Memory B cell (primary cell): ENCODE data around the gene AHRR.
"Not testable (repeated sequence)": the region's sequence is repeated elsewhere in the genome, so short reads cannot be mapped to it uniquely, and the experiment has no call there.

ENCODE experiments used
- ATAC-seq: fragments of 150-1000 bp; cut with Tn5 transposase; 2 replicates; pipeline ENCODE4 v1.10.0; 2021; ENCODE audit warnings: low read depth, mild to moderate bottlenecking, moderate library complexity
- DNase-seq, 2 donors: peaks; one replicate each; pipeline ENCODE4 v3.0.0; 2022; ENCODE audit warnings: low spot score in 2 of 2
- H3K27ac Mint-ChIP-seq: one replicate; pipeline ENCODE4 v1.8.0; 2022; ENCODE audit warnings: mild to moderate bottlenecking, moderate library complexity, mixed read lengths
- H3K27me3 Mint-ChIP-seq: one replicate; pipeline ENCODE4 v1.8.0; 2022; ENCODE audit warnings: mixed read lengths
- H3K36me3 Mint-ChIP-seq: one replicate; pipeline ENCODE4 v1.8.0; 2022; ENCODE audit warnings: mild to moderate bottlenecking, mixed read lengths
- H3K4me1 Mint-ChIP-seq: one replicate; pipeline ENCODE4 v1.8.0; 2022; ENCODE audit warnings: mixed read lengths
- H3K4me3 Mint-ChIP-seq: one replicate; pipeline ENCODE4 v1.8.0; 2022; ENCODE audit warnings: mild to moderate bottlenecking, moderate library complexity, mixed read lengths
- H3K9me3 Mint-ChIP-seq: one replicate; pipeline ENCODE4 v1.8.0; 2022; ENCODE audit warnings: mixed read lengths

The AHRR gene

GRCh38 chr5:321230-321725 lies at the start of gene AHRR:
TSS of gene AHRR (plus strand) at chr5:321714. CDS start at chr5:343903, 22,189 bp downstream.
- DNase-seq: peak in 1 of 2 donors; percentile 40
- H3K4me3 Mint-ChIP-seq: peak within 1 kb of the TSS; percentile 74
- ATAC-seq: peak; percentile 49
- H3K4me1 Mint-ChIP-seq: peaks cover 5% of the 10 kb centered on the region
- H3K9me3 Mint-ChIP-seq: no peaks in the 10 kb centered on the region
- H3K36me3 Mint-ChIP-seq: peaks cover 2% of the 10 kb centered on the region
- H3K27me3 Mint-ChIP-seq: peaks cover 16% of the 10 kb centered on the region
- peak within 1 kb of the TSS; percentile 35 for H3K27ac Mint-ChIP-seq

DNA sequence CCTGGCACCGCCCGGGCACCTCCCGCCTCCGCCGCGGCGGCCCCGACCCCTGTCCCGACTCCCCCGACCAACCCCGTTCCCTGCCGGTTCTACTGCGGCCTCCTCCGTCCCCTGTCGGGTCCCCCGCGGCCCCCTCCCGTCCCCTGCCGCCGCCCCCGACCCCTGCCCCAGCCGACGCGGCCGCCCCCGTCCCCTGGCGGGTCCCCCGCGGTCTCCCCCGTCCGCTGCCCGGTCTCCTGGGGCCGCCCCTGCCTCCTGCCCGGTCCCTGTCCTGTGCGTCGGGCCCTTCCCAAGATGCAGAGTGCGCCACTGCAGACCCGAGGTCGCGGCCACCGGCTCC lies 49.7 kb upstream of the AHRR start:
- not testable (repeated sequence) for H3K9me3 Mint-ChIP-seq, H3K36me3 Mint-ChIP-seq, H3K27me3 Mint-ChIP-seq, DNase-seq
- peak overlapping the region; percentile 94 for H3K27ac Mint-ChIP-seq
- ATAC-seq: peak; percentile 2
- H3K4me3 Mint-ChIP-seq: peak overlapping the region; percentile 98
- H3K4me1 Mint-ChIP-seq: peaks cover 27% of the 10 kb centered on the region

- Mint-ChIP-seq H3K4me3 (peak overlapping the region; percentile 98), H3K4me1 (peaks cover 27% of the 10 kb centered on the region)
- H3K27me3 Mint-ChIP-seq, ATAC-seq, H3K36me3 Mint-ChIP-seq, H3K9me3 Mint-ChIP-seq, H3K27ac Mint-ChIP-seq, DNase-seq: not testable (repeated sequence)
Measured at GRCh38 chr5:273091-273490, 48.4 kb upstream of the AHRR start.

DNA sequence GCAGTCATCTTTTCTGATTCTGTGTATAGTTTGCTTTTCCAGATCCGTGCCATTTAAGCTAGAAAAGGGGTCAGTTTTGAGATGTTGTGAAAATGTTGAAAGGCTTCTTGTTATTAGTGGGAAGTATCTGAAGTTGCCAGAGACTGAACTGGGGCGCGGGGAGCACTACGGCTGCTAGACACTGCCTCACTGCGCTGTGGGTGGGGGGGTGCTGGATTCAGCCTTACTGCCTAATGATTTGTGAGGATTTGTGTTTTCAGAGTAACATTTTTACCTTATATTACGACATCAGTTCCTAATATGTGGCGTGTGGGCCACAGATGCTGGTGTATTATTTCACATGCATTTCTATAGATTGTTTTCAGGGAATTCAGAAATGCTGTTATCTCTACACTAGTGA lies 48.0 kb upstream of the AHRR start:
- peaks cover 27% of the 10 kb centered on the region for H3K4me1 Mint-ChIP-seq
- H3K27me3 Mint-ChIP-seq, ATAC-seq, H3K36me3 Mint-ChIP-seq, DNase-seq, H3K9me3 Mint-ChIP-seq: not testable (repeated sequence)
- peak overlapping the region; percentile 41 for H3K27ac Mint-ChIP-seq
- peak overlapping the region; percentile 98 for H3K4me3 Mint-ChIP-seq

GRCh38 chr5:274346-274745 lies 47.2 kb upstream of the AHRR start:
- H3K27ac Mint-ChIP-seq, H3K27me3 Mint-ChIP-seq, ATAC-seq, DNase-seq, H3K4me3 Mint-ChIP-seq, H3K36me3 Mint-ChIP-seq, H3K9me3 Mint-ChIP-seq: not testable (repeated sequence)
- peaks cover 30% of the 10 kb centered on the region for H3K4me1 Mint-ChIP-seq

- Mint-ChIP-seq H3K36me3 (peaks cover 27% of the 10 kb centered on the region), H3K4me1 (peaks cover 44% of the 10 kb centered on the region), H3K9me3 (no peaks in the 10 kb centered on the region), H3K27me3 (no peaks in the 10 kb centered on the region), H3K27ac (no peak overlapping the region), H3K4me3 (no peak overlapping the region)
- no peak for ATAC-seq
- DNase-seq: no peak
Measured at GRCh38 chr5:278646-279045, 42.9 kb upstream of the AHRR start.

- Mint-ChIP-seq H3K4me1 (peaks cover 46% of the 10 kb centered on the region), H3K36me3 (peaks cover 30% of the 10 kb centered on the region)
- H3K27ac Mint-ChIP-seq, H3K9me3 Mint-ChIP-seq, DNase-seq, ATAC-seq, H3K27me3 Mint-ChIP-seq, H3K4me3 Mint-ChIP-seq: not testable (repeated sequence)
Measured at GRCh38 chr5:279051-279665, 42.4 kb upstream of the AHRR start.

- H3K36me3 Mint-ChIP-seq: peaks cover 48% of the 10 kb centered on the region
- peak overlapping the region; percentile 29 for H3K4me3 Mint-ChIP-seq
- peaks cover 45% of the 10 kb centered on the region for H3K4me1 Mint-ChIP-seq
- DNase-seq: no peak
- H3K27ac Mint-ChIP-seq: peak overlapping the region; percentile 52
- ATAC-seq: peak; percentile 45
- no peaks in the 10 kb centered on the region for H3K27me3 Mint-ChIP-seq
- no peaks in the 10 kb centered on the region for H3K9me3 Mint-ChIP-seq
Measured at GRCh38 chr5:285991-286557, 35.4 kb upstream of the AHRR start.

DNA sequence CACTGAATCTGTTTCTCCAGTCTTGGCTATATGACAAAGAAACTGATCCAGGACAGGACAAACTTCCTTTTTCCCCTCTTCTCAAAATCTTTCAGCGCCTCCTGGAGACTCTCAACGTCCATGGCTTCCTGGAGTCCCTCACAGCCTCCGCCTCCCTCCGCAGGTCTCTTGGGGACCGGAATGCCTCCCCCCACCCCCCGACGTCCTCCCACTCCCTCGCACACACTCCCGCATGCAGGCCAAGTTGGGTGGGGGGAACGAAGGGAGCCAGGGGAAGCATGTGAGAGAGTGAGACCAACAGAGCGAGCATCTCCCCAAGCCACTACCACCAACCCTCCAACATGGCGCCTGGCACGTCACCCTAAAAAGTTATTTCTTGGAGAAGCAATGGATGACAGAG lies 31.3 kb upstream of the AHRR start:
- Mint-ChIP-seq H3K27ac (peak overlapping the region; percentile 41), H3K36me3 (peaks cover 34% of the 10 kb centered on the region)

DNA sequence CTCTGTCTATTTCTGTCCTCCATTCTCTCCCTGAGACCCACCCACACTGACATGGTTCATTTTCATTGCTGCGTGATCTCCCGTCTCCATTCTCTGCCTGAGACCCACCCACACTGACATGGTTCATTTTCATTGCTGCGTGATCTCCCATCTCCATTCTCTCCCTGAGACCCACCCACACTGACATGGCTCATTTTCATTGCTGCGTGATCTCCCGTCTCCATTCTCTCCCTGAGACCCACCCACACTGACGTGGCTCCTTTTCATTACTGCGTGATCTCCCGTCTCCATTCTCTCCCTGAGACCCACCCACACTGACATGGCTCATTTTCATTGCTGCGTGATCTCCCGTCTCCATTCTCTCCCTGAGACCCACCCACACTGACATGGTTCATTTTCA lies 30.2 kb upstream of the AHRR start:
- H3K27me3 Mint-ChIP-seq, DNase-seq, H3K4me3 Mint-ChIP-seq, ATAC-seq, H3K9me3 Mint-ChIP-seq, H3K27ac Mint-ChIP-seq: not testable (repeated sequence)
- Mint-ChIP-seq H3K4me1 (peaks cover 15% of the 10 kb centered on the region), H3K36me3 (peaks cover 28% of the 10 kb centered on the region)

More for the DNA sequence above, 31.3 kb upstream of the AHRR start:
- H3K4me3 Mint-ChIP-seq, ATAC-seq, H3K27me3 Mint-ChIP-seq, H3K9me3 Mint-ChIP-seq, DNase-seq: not testable (repeated sequence)
- peaks cover 20% of the 10 kb centered on the region for H3K4me1 Mint-ChIP-seq

- not testable (repeated sequence) for H3K4me1 Mint-ChIP-seq, H3K27ac Mint-ChIP-seq, DNase-seq, H3K9me3 Mint-ChIP-seq, ATAC-seq, H3K4me3 Mint-ChIP-seq, H3K27me3 Mint-ChIP-seq
- H3K36me3 Mint-ChIP-seq: peaks cover 20% of the 10 kb centered on the region
Measured at GRCh38 chr5:294788-295187, 26.7 kb upstream of the AHRR start.

GRCh38 chr5:296207-296606 lies 25.3 kb upstream of the AHRR start:
- H3K4me3 Mint-ChIP-seq: not testable (repeated sequence)

GRCh38 chr5:296954-297353 lies 24.6 kb upstream of the AHRR start:
- Mint-ChIP-seq H3K36me3 (peaks cover 10% of the 10 kb centered on the region), H3K4me1 (peaks cover 14% of the 10 kb centered on the region)
- not testable (repeated sequence) for H3K27ac Mint-ChIP-seq, DNase-seq, H3K4me3 Mint-ChIP-seq, H3K27me3 Mint-ChIP-seq, ATAC-seq, H3K9me3 Mint-ChIP-seq

More at GRCh38 chr5:296207-296606, 25.3 kb upstream of the AHRR start:
- Mint-ChIP-seq H3K36me3 (peaks cover 18% of the 10 kb centered on the region), H3K4me1 (peaks cover 12% of the 10 kb centered on the region)
- not testable (repeated sequence) for ATAC-seq, H3K27ac Mint-ChIP-seq, H3K9me3 Mint-ChIP-seq, DNase-seq, H3K27me3 Mint-ChIP-seq

GRCh38 chr5:297448-297847 lies 24.1 kb upstream of the AHRR start:
- peaks cover 16% of the 10 kb centered on the region for H3K4me1 Mint-ChIP-seq
- not testable (repeated sequence) for H3K27me3 Mint-ChIP-seq, DNase-seq, H3K27ac Mint-ChIP-seq, H3K36me3 Mint-ChIP-seq, ATAC-seq, H3K4me3 Mint-ChIP-seq, H3K9me3 Mint-ChIP-seq
